Activated naive CD8-positive, alpha-beta T cell treated with anti-CD3 and anti-CD28 coated beads for 36 hours (primary cell): ENCODE results near the gene BLTP3A. TPM values are rescaled to one million over a fixed set of nuclear protein-coding genes. Genes with fewer than 3 reads are reported as not detected.

Experiments used
- DNase-seq: peaks from one replicate; pipeline ENCODE4 v3.0.0; 2021
- H3K27ac Mint-ChIP-seq: one replicate; pipeline ENCODE4 v1.8.0; 2022; ENCODE audit warnings: mild to moderate bottlenecking, moderate library complexity, mixed read lengths
- H3K27me3 Mint-ChIP-seq: one replicate; pipeline ENCODE4 v1.8.0; 2022; ENCODE audit warnings: mild to moderate bottlenecking, mixed read lengths
- H3K36me3 Mint-ChIP-seq: one replicate; pipeline ENCODE4 v1.8.0; 2021; ENCODE audit warnings: mild to moderate bottlenecking, mixed read lengths
- H3K4me1 Mint-ChIP-seq: one replicate; pipeline ENCODE4 v1.8.0; 2021; ENCODE audit warnings: mixed read lengths
- H3K4me3 Mint-ChIP-seq: one replicate; pipeline ENCODE4 v1.8.0; 2022; ENCODE audit warnings: mild to moderate bottlenecking, moderate library complexity, mixed read lengths
- H3K9me3 Mint-ChIP-seq: one replicate; pipeline ENCODE4 v1.8.0; 2022; ENCODE audit warnings: mixed read lengths
- total RNA-seq, 2 experiments: library from RNA; stranded (reverse); gene quantifications; one replicate each; pipeline ENCODE4 v1.2.3, GENCODE V29; 2021

Gene BLTP3A
- total RNA-seq, 2 experiments from 2014 or later, result 19.6 to 19.7 TPM

DNA sequence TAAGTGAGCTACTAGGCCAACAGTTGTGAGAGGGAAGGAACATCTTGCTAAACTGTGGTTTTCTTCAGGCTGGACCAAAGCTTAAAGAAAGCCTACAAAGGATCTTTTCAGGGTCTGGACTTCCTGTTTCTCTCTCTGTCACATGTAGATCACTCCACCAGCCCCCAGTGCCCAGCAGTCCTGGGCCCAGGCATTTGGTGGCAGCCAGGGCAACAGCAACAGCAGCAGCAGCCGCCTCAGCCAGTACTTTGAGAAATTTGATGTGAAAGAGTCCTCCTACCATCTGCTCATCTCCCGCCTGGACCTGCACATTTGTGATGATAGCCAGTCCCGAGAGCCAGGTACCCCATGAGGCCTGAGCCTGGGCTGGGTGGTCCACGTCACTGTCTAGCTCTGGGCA is 44.1 kb downstream of the BLTP3A start:
- H3K36me3 Mint-ChIP-seq, result peaks cover 19% of the 10 kb centered on the region
- no peak overlapping the region for H3K4me3 Mint-ChIP-seq
- no peak for DNase-seq
- H3K9me3 Mint-ChIP-seq, result no peaks in the 10 kb centered on the region
- H3K27ac Mint-ChIP-seq, result no peak overlapping the region
- H3K4me1 Mint-ChIP-seq, result no peaks in the 10 kb centered on the region
- no peaks in the 10 kb centered on the region for H3K27me3 Mint-ChIP-seq

- no peak overlapping the region for H3K27ac Mint-ChIP-seq
- no peaks in the 10 kb centered on the region for H3K9me3 Mint-ChIP-seq
- H3K4me3 Mint-ChIP-seq, result no peak overlapping the region
- H3K27me3 Mint-ChIP-seq, result no peaks in the 10 kb centered on the region
- H3K4me1 Mint-ChIP-seq, result no peaks in the 10 kb centered on the region
- no peak for DNase-seq
- H3K36me3 Mint-ChIP-seq, result peaks cover 17% of the 10 kb centered on the region
Measured at GRCh38 chr6:34836451-34836850, 44.6 kb downstream of the BLTP3A start.

GRCh38 chr6:34837528-34837927 is 45.6 kb downstream of the BLTP3A start:
- no peak for DNase-seq
- peaks cover 17% of the 10 kb centered on the region for H3K36me3 Mint-ChIP-seq
- H3K27ac Mint-ChIP-seq, result no peak overlapping the region
- no peaks in the 10 kb centered on the region for H3K9me3 Mint-ChIP-seq
- no peak overlapping the region for H3K4me3 Mint-ChIP-seq
- no peaks in the 10 kb centered on the region for H3K27me3 Mint-ChIP-seq
- H3K4me1 Mint-ChIP-seq, result no peaks in the 10 kb centered on the region

GRCh38 chr6:34839666-34840352 is 47.9 kb downstream of the BLTP3A start:
- Mint-ChIP-seq H3K4me3 (no peak overlapping the region), H3K4me1 (no peaks in the 10 kb centered on the region), H3K27ac (peak overlapping the region; percentile 34), H3K9me3 (no peaks in the 10 kb centered on the region), H3K36me3 (peaks cover 16% of the 10 kb centered on the region), H3K27me3 (no peaks in the 10 kb centered on the region)
- DNase-seq, result no peak

Other genes with a start within 250 kb of the BLTP3A start
- not detected for gene SPDEF, start 235.8 kb upstream of the BLTP3A start, total RNA-seq
- 10 to 100 TPM; 45.7 to 46.1 TPM for gene ILRUN, start 95.3 kb upstream of the BLTP3A start, total RNA-seq
- gene SNRPC, start 34.6 kb upstream of the BLTP3A start, total RNA-seq, result 100 to 1,000 TPM; 208 to 218 TPM
- 10 to 100 TPM; 38.5 to 39.3 TPM for gene TAF11, start 96.0 kb downstream of the BLTP3A start, total RNA-seq
- 1 to 10 TPM; 6.4 to 6.5 TPM for gene ANKS1A, start 97.2 kb downstream of the BLTP3A start, total RNA-seq